ENCODE data around the gene SMIM10L1.

The SMIM10L1 gene

GRCh38 chr12:11171145-11171968 lies at the start of gene SMIM10L1:
Gene SMIM10L1 (plus strand): TSS chr12:11171194. CDS start chr12:11171357, 163 bp downstream.
- peak within 1 kb of the TSS; percentile 96 for H3K9ac ChIP-seq (ENCODE audit: low read length)
- peaks cover 11% of the 10 kb centered on the region for H3K4me1 ChIP-seq (ENCODE audit: control insufficient read depth, low read depth, low read length)
- H3K27ac ChIP-seq (ENCODE audit: low read length), result peak within 1 kb of the TSS; percentile 83
- H3K4me3 ChIP-seq (ENCODE audit: low read length), result peak within 1 kb of the TSS; percentile 87
- no peaks in the 10 kb centered on the region for H3K9me3 ChIP-seq (ENCODE audit: control insufficient read depth, low read depth, low read length)
- H3K27me3 ChIP-seq (ENCODE audit: control insufficient read depth, insufficient read depth, low read length), result no peaks in the 10 kb centered on the region
- peaks cover 6% of the 10 kb centered on the region for H3K36me3 ChIP-seq (ENCODE audit: control insufficient read depth, low read depth, low read length)

DNA sequence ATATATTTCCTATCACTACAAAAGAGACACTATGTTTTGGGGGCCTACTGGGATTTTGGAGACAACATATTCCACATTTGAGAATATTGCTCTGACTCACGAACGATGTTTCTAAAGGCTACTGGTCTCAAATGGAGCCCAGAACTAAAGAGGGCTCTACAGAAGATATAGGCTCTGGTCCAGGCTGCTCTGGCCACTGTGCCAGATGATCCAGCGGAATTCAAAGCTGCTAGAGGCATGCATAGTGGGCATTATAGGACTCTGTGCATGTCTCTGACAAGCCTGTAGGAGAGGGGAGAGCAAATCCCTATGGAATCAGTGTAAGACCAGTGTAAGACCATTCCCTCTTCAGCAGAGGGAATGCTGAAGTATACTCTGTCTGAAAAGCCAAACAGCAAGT lies 40.6 kb upstream of the SMIM10L1 start:
- Histone ChIP-seq H3K4me3 (ENCODE audit: low read length) (no peak overlapping the region), H3K9ac (ENCODE audit: low read length) (no peak overlapping the region), H3K4me1 (ENCODE audit: control insufficient read depth, low read depth, low read length) (no peaks in the 10 kb centered on the region), H3K27me3 (ENCODE audit: control insufficient read depth, insufficient read depth, low read length) (no peaks in the 10 kb centered on the region), H3K36me3 (ENCODE audit: control insufficient read depth, low read depth, low read length) (no peaks in the 10 kb centered on the region), H3K27ac (ENCODE audit: low read length) (no peak overlapping the region), H3K9me3 (ENCODE audit: control insufficient read depth, low read depth, low read length) (peaks cover 2% of the 10 kb centered on the region)

DNA sequence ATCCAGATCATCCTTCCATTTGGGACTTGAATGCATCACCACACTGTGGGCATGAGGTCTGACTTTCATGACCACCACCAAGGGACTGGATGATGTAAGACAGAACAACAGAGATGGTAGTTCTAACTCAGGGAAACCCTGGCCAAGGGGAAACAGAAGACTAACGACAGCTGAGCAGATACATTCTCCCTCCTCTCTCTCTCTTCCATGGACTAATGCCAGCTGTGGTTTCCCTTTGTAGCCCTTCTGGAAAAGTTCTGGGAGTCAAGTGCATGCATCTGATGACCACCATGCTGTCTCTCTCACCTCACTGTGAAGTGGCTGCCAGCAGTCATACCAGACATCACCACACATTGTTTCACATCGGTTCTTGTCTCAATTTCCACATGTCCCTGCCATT lies 40.0 kb upstream of the SMIM10L1 start:
- Histone ChIP-seq H3K27ac (ENCODE audit: low read length) (no peak overlapping the region), H3K27me3 (ENCODE audit: control insufficient read depth, insufficient read depth, low read length) (no peaks in the 10 kb centered on the region), H3K36me3 (ENCODE audit: control insufficient read depth, low read depth, low read length) (no peaks in the 10 kb centered on the region), H3K4me3 (ENCODE audit: low read length) (no peak overlapping the region), H3K9ac (ENCODE audit: low read length) (no peak overlapping the region), H3K9me3 (ENCODE audit: control insufficient read depth, low read depth, low read length) (peaks cover 2% of the 10 kb centered on the region), H3K4me1 (ENCODE audit: control insufficient read depth, low read depth, low read length) (no peaks in the 10 kb centered on the region)

DNA sequence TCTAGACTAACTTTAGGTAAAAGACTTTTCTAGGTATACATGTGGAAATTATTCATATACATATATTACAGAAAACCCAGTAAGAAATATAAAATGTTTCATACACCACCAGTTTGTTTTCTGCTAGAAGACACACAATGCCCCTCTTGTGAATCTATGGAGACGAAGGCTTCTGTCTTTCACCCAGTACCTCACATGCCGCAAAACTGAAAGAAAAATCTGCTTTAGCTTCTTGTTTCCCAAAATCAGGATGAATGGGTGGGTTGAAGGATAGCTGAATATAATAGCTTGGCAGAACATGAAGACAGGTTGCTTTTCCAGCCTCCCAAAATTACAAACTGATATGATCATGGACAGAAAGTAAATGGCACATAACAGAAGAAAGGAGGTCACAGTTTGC lies 37.8 kb upstream of the SMIM10L1 start:
- Histone ChIP-seq H3K27me3 (ENCODE audit: control insufficient read depth, insufficient read depth, low read length) (no peaks in the 10 kb centered on the region), H3K9ac (ENCODE audit: low read length) (no peak overlapping the region), H3K27ac (ENCODE audit: low read length) (no peak overlapping the region), H3K36me3 (ENCODE audit: control insufficient read depth, low read depth, low read length) (no peaks in the 10 kb centered on the region), H3K4me3 (ENCODE audit: low read length) (no peak overlapping the region), H3K4me1 (ENCODE audit: control insufficient read depth, low read depth, low read length) (no peaks in the 10 kb centered on the region), H3K9me3 (ENCODE audit: control insufficient read depth, low read depth, low read length) (no peaks in the 10 kb centered on the region)

- Histone ChIP-seq H3K4me3 (ENCODE audit: low read length) (no peak overlapping the region), H3K36me3 (ENCODE audit: control insufficient read depth, low read depth, low read length) (no peaks in the 10 kb centered on the region), H3K9ac (ENCODE audit: low read length) (no peak overlapping the region), H3K27ac (ENCODE audit: low read length) (no peak overlapping the region), H3K4me1 (ENCODE audit: control insufficient read depth, low read depth, low read length) (no peaks in the 10 kb centered on the region), H3K9me3 (ENCODE audit: control insufficient read depth, low read depth, low read length) (no peaks in the 10 kb centered on the region), H3K27me3 (ENCODE audit: control insufficient read depth, insufficient read depth, low read length) (no peaks in the 10 kb centered on the region)
These were observed 37.2 kb upstream of the SMIM10L1 start for GRCh38 chr12:11133816-11134215.

DNA sequence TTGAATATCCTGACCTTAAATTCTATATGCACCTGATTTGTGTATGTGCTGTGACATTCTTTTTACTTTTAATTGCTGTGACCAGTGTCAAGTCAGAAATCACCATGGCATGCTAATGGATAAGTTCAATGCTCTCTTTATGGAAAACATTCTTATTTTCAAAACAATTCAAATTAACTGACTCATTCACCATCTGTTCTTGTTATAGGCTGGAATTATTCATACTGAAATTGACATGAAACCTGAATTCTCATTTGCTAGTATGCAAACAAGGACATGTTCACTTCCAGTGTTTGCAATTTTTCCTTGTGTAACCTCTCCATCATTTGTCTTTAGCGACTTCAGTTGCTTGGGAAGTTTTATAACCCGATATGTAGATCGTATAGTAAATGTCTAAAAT lies 36.7 kb upstream of the SMIM10L1 start, which contains the start of gene TAS2R30:
Gene TAS2R30 (minus strand): TSS at position 340 of the 400 bp plus-strand sequence. CDS start 400 bp downstream, outside the sequence.
- Histone ChIP-seq H3K27me3 (ENCODE audit: control insufficient read depth, insufficient read depth, low read length) (no peaks in the 10 kb centered on the region), H3K4me1 (ENCODE audit: control insufficient read depth, low read depth, low read length) (no peaks in the 10 kb centered on the region), H3K9me3 (ENCODE audit: control insufficient read depth, low read depth, low read length) (no peaks in the 10 kb centered on the region), H3K9ac (ENCODE audit: low read length) (no peak within 1 kb of the TSS), H3K27ac (ENCODE audit: low read length) (no peak within 1 kb of the TSS), H3K36me3 (ENCODE audit: control insufficient read depth, low read depth, low read length) (no peaks in the 10 kb centered on the region), H3K4me3 (ENCODE audit: low read length) (no peak within 1 kb of the TSS)

DNA sequence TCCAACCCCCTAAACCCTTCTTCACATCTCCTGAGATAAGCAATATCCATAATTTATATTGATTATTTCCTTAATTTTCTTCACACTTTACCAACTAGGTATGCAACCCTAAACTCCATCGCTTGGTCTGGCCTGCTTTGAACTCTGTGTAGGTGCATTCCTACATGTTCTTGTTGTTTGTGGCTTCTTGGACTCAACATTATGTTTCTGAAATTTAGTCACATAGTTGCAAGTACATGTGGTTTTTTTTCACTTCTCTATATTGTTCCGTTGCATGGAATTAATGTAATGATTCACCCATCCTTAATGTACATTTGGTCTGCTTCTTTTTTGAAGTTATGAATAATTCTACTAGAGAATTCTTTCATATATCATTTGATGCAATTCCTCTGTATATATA lies 34.9 kb upstream of the SMIM10L1 start:
- no peak overlapping the region for H3K4me3 ChIP-seq (ENCODE audit: low read length)
- H3K9me3 ChIP-seq (ENCODE audit: control insufficient read depth, low read depth, low read length), result no peaks in the 10 kb centered on the region
- H3K36me3 ChIP-seq (ENCODE audit: control insufficient read depth, low read depth, low read length), result no peaks in the 10 kb centered on the region
- H3K9ac ChIP-seq (ENCODE audit: low read length), result no peak overlapping the region
- no peak overlapping the region for H3K27ac ChIP-seq (ENCODE audit: low read length)
- no peaks in the 10 kb centered on the region for H3K27me3 ChIP-seq (ENCODE audit: control insufficient read depth, insufficient read depth, low read length)
- no peaks in the 10 kb centered on the region for H3K4me1 ChIP-seq (ENCODE audit: control insufficient read depth, low read depth, low read length)

DNA sequence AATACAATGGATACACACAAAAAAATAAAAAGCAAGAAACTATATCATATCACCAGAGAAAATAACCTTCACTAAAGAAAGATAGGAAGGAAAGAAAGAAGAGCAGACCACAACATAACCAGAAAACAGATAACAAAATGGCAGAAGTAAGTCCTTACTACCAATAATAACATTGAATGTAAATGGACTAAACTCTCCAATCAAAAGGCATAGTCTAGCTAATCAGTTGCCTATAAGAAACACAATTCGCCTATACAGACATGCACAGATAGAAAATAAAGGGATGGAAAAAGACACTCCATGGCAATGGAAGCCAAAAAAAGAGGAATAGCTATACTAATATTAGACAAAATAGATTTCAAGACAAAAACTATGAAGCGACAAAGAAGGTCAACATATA lies 27.6 kb upstream of the SMIM10L1 start:
- no peaks in the 10 kb centered on the region for H3K36me3 ChIP-seq (ENCODE audit: control insufficient read depth, low read depth, low read length)
- H3K27me3 ChIP-seq (ENCODE audit: control insufficient read depth, insufficient read depth, low read length), result no peaks in the 10 kb centered on the region
- no peak overlapping the region for H3K27ac ChIP-seq (ENCODE audit: low read length)
- no peak overlapping the region for H3K4me3 ChIP-seq (ENCODE audit: low read length)
- H3K9ac ChIP-seq (ENCODE audit: low read length), result no peak overlapping the region
- no peaks in the 10 kb centered on the region for H3K4me1 ChIP-seq (ENCODE audit: control insufficient read depth, low read depth, low read length)
- H3K9me3 ChIP-seq (ENCODE audit: control insufficient read depth, low read depth, low read length), result no peaks in the 10 kb centered on the region

DNA sequence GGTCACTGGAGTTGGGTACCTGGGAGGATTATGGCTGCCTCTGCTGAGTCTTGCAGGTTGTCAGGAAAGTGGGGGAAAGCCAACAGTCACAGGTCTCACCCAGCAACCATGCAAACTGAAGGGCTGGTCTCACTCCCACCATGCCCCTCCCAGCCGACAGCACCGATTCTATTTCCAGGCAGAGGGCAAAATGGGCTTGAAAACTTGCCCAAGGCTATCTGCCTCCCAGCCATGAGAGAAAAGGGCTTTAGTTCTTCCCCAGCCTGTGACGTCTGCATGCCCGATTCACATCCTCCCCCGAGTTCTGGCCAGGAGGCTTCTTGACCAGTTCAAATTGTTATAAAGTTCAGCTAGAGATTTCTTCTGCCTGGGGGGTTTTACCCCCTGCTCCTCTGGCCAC lies 26.7 kb upstream of the SMIM10L1 start:
- no peaks in the 10 kb centered on the region for H3K4me1 ChIP-seq (ENCODE audit: control insufficient read depth, low read depth, low read length)
- no peaks in the 10 kb centered on the region for H3K9me3 ChIP-seq (ENCODE audit: control insufficient read depth, low read depth, low read length)
- no peak overlapping the region for H3K9ac ChIP-seq (ENCODE audit: low read length)
- no peak overlapping the region for H3K4me3 ChIP-seq (ENCODE audit: low read length)
- H3K36me3 ChIP-seq (ENCODE audit: control insufficient read depth, low read depth, low read length), result no peaks in the 10 kb centered on the region
- H3K27me3 ChIP-seq (ENCODE audit: control insufficient read depth, insufficient read depth, low read length), result no peaks in the 10 kb centered on the region
- no peak overlapping the region for H3K27ac ChIP-seq (ENCODE audit: low read length)

DNA sequence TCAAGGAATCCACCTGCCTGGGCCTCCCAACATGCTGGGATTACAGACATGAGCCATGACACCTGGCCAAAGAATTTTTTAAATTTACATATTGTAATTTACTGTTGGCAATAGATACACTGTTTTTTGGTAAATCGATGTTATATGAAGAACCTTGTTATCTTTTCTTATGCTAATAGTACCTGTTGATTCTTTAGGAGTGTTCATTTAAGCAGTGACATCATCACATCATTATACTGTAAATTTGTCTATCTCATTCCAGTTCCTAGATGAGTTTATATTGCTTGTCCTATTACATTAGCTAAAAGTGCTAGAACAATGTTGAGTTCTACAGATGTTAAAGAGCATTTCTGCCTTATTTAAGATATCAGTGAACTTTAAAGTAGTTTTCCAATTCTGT lies 23.6 kb upstream of the SMIM10L1 start:
- Histone ChIP-seq H3K27me3 (ENCODE audit: control insufficient read depth, insufficient read depth, low read length) (no peaks in the 10 kb centered on the region), H3K9me3 (ENCODE audit: control insufficient read depth, low read depth, low read length) (no peaks in the 10 kb centered on the region), H3K27ac (ENCODE audit: low read length) (no peak overlapping the region), H3K36me3 (ENCODE audit: control insufficient read depth, low read depth, low read length) (no peaks in the 10 kb centered on the region), H3K4me1 (ENCODE audit: control insufficient read depth, low read depth, low read length) (no peaks in the 10 kb centered on the region), H3K4me3 (ENCODE audit: low read length) (no peak overlapping the region), H3K9ac (ENCODE audit: low read length) (no peak overlapping the region)

- H3K27me3 ChIP-seq (ENCODE audit: control insufficient read depth, insufficient read depth, low read length), result no peaks in the 10 kb centered on the region
- no peak overlapping the region for H3K9ac ChIP-seq (ENCODE audit: low read length)
- H3K36me3 ChIP-seq (ENCODE audit: control insufficient read depth, low read depth, low read length), result peaks cover 2% of the 10 kb centered on the region
- H3K4me3 ChIP-seq (ENCODE audit: low read length), result no peak overlapping the region
- peaks cover 14% of the 10 kb centered on the region for H3K4me1 ChIP-seq (ENCODE audit: control insufficient read depth, low read depth, low read length)
- H3K27ac ChIP-seq (ENCODE audit: low read length), result no peak overlapping the region
- no peaks in the 10 kb centered on the region for H3K9me3 ChIP-seq (ENCODE audit: control insufficient read depth, low read depth, low read length)
These were observed 20.2 kb upstream of the SMIM10L1 start for GRCh38 chr12:11150832-11151231.

- H3K27me3 ChIP-seq (ENCODE audit: control insufficient read depth, insufficient read depth, low read length), result no peaks in the 10 kb centered on the region
- no peak overlapping the region for H3K4me3 ChIP-seq (ENCODE audit: low read length)
- no peak overlapping the region for H3K9ac ChIP-seq (ENCODE audit: low read length)
- peaks cover 14% of the 10 kb centered on the region for H3K4me1 ChIP-seq (ENCODE audit: control insufficient read depth, low read depth, low read length)
- H3K36me3 ChIP-seq (ENCODE audit: control insufficient read depth, low read depth, low read length), result peaks cover 4% of the 10 kb centered on the region
- no peak overlapping the region for H3K27ac ChIP-seq (ENCODE audit: low read length)
- peaks cover 6% of the 10 kb centered on the region for H3K9me3 ChIP-seq (ENCODE audit: control insufficient read depth, low read depth, low read length)
These were observed 18.3 kb upstream of the SMIM10L1 start for GRCh38 chr12:11152725-11153124.

Data from iPS-18a (cell line).